K562 (cell line): Measurements from ENCODE around the gene AFF3.

Experiments
- DNMT1 ChIP-seq: fragments of 450-650 bp; IDR thresholded peaks from 2 replicates; pipeline ENCODE4 v1.6.1; 2016; ENCODE audit warnings: antibody characterized with exemption, mild to moderate bottlenecking
- FIP1L1 ChIP-seq: fragments of 200-400 bp; formaldehyde crosslinking; IDR thresholded peaks from 2 replicates; pipeline ENCODE4 v1.6.1; 2018; ENCODE audit warnings: mild to moderate bottlenecking, low read depth, low read length; ENCODE audit not compliant: poor library complexity, severe bottlenecking
- MYNN ChIP-seq, 2 experiments: sonication (generic); formaldehyde crosslinking in 1 of 2; IDR thresholded peaks; 2 replicates each; pipeline versions ENCODE4 v1.5.0 to v1.6.1; 2016 to 2020; ENCODE audit warnings: antibody characterized with exemption in 1 of 2, missing genetic modification reagents in 1 of 2
- NFIC ChIP-seq: fragments of 450-650 bp; IDR thresholded peaks from 2 replicates; pipeline ENCODE4 v1.6.1; 2017; ENCODE audit warnings: mild to moderate bottlenecking, inconsistent platforms
- POLR2B ChIP-seq: fragments of 450-650 bp; IDR thresholded peaks from 2 replicates; pipeline ENCODE4 v1.6.1; 2018; ENCODE audit warnings: low read depth; ENCODE audit not compliant: partially characterized antibody
- SIN3A ChIP-seq, 2 experiments: fragments of 150-350 bp in 1 of 2; IDR thresholded peaks; 2 replicates each; pipeline ENCODE4 v1.6.1; 2011 to 2016; ENCODE audit warnings: borderline replicate concordance in 2 of 2, low read depth in 2 of 2, low read length in 2 of 2, mild to moderate bottlenecking in 2 of 2, moderate library complexity in 2 of 2; ENCODE audit not compliant: control insufficient read depth in 1 of 2
- TCF7 ChIP-seq: sonication (generic); IDR thresholded peaks from 2 replicates; pipeline ENCODE4 v1.6.1; 2016; ENCODE audit warnings: antibody characterized with exemption, borderline replicate concordance
- TF ChIP-seq, protein P1 (sequence below), 3 experiments: IDR thresholded peaks in 2 of 3; conservative IDR thresholded peaks in 1 of 3; 2 replicates each; pipeline ENCODE4 v1.5.1; 2011 to 2012; ENCODE audit warnings: low read length in 3 of 3, mild to moderate bottlenecking in 3 of 3, control low read depth in 2 of 3, improper control_type of control experiment in 1 of 3, inconsistent platforms in 1 of 3, low read depth in 1 of 3, mixed read lengths in 1 of 3, moderate library complexity in 1 of 3; ENCODE audit not compliant: insufficient read depth in 2 of 3
- TF ChIP-seq, protein P2 (sequence below), 2 experiments: fragments of 450-650 bp; IDR thresholded peaks; 2 replicates each; pipeline ENCODE4 v1.6.1; 2016
- TF ChIP-seq, protein P3 (sequence below), 2 experiments: fragments of 450-650 bp in 1 of 2; sonication (generic) in 1 of 2; formaldehyde crosslinking; conservative IDR thresholded peaks; 2 replicates each; pipeline versions ENCODE4 v1.4.0 to v1.8.1; 2020 to 2022; ENCODE audit warnings: mild to moderate bottlenecking in 1 of 2, missing genetic modification reagents in 1 of 2

DNA sequence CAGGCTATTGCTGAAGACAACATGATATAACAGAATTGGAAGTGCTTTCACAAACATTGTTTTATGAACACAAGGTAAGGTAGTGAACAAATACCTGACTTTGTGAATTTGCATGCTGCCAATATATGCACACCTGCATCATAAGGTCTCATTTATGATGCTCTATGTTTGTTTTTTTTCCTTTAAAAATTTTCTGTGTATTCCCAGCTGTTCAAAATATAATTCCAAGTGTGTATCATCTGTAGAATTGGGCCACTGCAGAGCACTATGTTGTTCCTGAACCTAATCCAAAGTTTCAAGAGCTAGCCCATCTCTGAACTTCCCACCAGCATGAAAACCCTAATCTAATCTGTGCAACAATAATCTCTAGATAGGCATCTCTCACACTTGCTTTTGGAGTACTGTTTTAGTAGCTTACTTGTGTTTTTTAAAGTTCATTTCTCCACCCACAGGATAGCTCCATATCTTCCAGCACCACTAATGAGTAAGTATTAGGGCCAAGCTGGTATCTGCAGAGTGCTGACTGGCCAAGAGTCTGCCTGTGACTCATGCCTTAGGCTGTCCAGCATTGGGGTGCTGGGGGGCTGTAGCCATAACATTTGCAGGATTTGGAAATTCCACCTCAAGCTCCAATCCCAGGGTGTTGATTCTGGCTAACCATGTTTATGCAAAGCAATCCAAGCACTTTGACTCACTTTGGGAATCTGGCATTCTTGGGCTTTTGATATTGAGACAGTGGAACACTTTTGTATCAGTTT is 444.4 kb downstream of the AFF3 start:
- no peak for TF ChIP-seq POLR2B
- TF ChIP-seq, protein P1, sequence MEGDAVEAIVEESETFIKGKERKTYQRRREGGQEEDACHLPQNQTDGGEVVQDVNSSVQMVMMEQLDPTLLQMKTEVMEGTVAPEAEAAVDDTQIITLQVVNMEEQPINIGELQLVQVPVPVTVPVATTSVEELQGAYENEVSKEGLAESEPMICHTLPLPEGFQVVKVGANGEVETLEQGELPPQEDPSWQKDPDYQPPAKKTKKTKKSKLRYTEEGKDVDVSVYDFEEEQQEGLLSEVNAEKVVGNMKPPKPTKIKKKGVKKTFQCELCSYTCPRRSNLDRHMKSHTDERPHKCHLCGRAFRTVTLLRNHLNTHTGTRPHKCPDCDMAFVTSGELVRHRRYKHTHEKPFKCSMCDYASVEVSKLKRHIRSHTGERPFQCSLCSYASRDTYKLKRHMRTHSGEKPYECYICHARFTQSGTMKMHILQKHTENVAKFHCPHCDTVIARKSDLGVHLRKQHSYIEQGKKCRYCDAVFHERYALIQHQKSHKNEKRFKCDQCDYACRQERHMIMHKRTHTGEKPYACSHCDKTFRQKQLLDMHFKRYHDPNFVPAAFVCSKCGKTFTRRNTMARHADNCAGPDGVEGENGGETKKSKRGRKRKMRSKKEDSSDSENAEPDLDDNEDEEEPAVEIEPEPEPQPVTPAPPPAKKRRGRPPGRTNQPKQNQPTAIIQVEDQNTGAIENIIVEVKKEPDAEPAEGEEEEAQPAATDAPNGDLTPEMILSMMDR (IDR thresholded peaks at IDR 0.05 in 2 of 3, conservative IDR thresholded peaks at IDR 0.05 in 1 of 3; ENCODE audit: insufficient read depth in 2 of 3, low read depth in 1 of 3, low read length in 3 of 3): no peak
- no peak for TF ChIP-seq SIN3A (IDR thresholded peaks at IDR 0.05; ENCODE audit: borderline replicate concordance in 2 of 2, control insufficient read depth in 1 of 2, low read depth in 2 of 2, low read length in 2 of 2)
- no peak for TF ChIP-seq FIP1L1
- TF ChIP-seq, protein P2, sequence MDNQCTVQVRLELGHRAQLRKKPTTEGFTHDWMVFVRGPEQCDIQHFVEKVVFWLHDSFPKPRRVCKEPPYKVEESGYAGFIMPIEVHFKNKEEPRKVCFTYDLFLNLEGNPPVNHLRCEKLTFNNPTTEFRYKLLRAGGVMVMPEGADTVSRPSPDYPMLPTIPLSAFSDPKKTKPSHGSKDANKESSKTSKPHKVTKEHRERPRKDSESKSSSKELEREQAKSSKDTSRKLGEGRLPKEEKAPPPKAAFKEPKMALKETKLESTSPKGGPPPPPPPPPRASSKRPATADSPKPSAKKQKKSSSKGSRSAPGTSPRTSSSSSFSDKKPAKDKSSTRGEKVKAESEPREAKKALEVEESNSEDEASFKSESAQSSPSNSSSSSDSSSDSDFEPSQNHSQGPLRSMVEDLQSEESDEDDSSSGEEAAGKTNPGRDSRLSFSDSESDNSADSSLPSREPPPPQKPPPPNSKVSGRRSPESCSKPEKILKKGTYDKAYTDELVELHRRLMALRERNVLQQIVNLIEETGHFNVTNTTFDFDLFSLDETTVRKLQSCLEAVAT (IDR thresholded peaks at IDR 0.05): no peak
- TF ChIP-seq NFIC: no peak
- TF ChIP-seq TCF7: no peak
- no peak for TF ChIP-seq DNMT1
- TF ChIP-seq MYNN (IDR thresholded peaks at IDR 0.05): no peak
- TF ChIP-seq MYNN (CRISPR knock-in tag; IDR thresholded peaks at IDR 0.05): no peak
- TF ChIP-seq, protein P3, sequence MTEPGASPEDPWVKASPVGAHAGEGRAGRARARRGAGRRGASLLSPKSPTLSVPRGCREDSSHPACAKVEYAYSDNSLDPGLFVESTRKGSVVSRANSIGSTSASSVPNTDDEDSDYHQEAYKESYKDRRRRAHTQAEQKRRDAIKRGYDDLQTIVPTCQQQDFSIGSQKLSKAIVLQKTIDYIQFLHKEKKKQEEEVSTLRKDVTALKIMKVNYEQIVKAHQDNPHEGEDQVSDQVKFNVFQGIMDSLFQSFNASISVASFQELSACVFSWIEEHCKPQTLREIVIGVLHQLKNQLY (CRISPR knock-in tag; conservative IDR thresholded peaks at IDR 0.05): no peak
